Measurements from ENCODE around the gene PTPRN. TPM values are rescaled to one million over a fixed set of nuclear protein-coding genes. Genes with fewer than 3 reads are reported as not detected.

Gene PTPRN
- total RNA-seq (not detected), polyA plus RNA-seq (under 1 TPM in 1 of 4 donors, not detected in 3; 0.28 TPM)

DNA sequence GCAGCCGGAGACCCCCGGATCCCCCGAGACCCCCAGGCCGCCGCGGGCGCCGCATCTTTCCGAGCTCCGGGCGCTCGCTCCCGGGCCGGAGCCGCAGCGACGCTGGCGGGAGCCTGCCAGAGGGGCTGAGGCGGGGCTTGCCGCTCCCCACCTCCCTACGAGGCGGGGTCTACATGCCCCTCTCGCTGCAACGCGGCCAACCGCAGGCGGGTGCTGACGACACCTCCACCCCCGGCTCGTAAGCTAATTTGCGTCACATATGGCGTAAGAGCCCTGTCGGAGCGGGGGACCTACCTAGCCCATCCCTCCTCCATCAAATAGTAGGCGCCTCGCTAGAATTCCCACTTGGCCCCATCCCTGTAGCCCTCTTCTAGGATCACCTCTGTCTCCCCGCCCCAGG, at the start of gene PTPRN:
PTPRN (minus strand) TSS at position 124 of the 400 bp plus-strand sequence; CDS start at position 55, 69 bp downstream.
- peaks cover 16% of the 10 kb centered on the region for H3K27me3 ChIP-seq (ENCODE audit: control insufficient read depth, insufficient read depth, low read length)
- Mint-ChIP-seq H3K4me3 (no peak within 1 kb of the TSS), H3K9me3 (peaks cover 0 to 6% (median 3%) of the 10 kb centered on the region in 7 donors), H3K36me3 (peaks cover 5% of the 10 kb centered on the region), H3K4me1 (peaks cover 0 to 2% (median 0%) of the 10 kb centered on the region in 4 donors), H3K27ac (peak within 1 kb of the TSS in 1 of 3 donors; percentile 57), H3K27me3 (peaks cover 63% of the 10 kb centered on the region)
- DNase-seq: no peak
- no peaks in the 10 kb centered on the region for H3K4me1 ChIP-seq (ENCODE audit: control insufficient read depth, insufficient read depth, low read length, poor library complexity, severe bottlenecking)
- ATAC-seq (ENCODE audit: low read depth in 2 of 2): no peak
- H3K4me3 ChIP-seq (ENCODE audit: low read depth, low read length): no peak within 1 kb of the TSS
- no peaks in the 10 kb centered on the region for H3K36me3 ChIP-seq (ENCODE audit: control insufficient read depth, insufficient read depth, low read length)
- no peaks in the 10 kb centered on the region for H3K9me3 ChIP-seq (ENCODE audit: control insufficient read depth in 2 of 2, low read length in 2 of 2)
- no peak within 1 kb of the TSS for H3K27ac ChIP-seq (ENCODE audit: insufficient read depth, low read length, poor library complexity, severe bottlenecking)

DNA sequence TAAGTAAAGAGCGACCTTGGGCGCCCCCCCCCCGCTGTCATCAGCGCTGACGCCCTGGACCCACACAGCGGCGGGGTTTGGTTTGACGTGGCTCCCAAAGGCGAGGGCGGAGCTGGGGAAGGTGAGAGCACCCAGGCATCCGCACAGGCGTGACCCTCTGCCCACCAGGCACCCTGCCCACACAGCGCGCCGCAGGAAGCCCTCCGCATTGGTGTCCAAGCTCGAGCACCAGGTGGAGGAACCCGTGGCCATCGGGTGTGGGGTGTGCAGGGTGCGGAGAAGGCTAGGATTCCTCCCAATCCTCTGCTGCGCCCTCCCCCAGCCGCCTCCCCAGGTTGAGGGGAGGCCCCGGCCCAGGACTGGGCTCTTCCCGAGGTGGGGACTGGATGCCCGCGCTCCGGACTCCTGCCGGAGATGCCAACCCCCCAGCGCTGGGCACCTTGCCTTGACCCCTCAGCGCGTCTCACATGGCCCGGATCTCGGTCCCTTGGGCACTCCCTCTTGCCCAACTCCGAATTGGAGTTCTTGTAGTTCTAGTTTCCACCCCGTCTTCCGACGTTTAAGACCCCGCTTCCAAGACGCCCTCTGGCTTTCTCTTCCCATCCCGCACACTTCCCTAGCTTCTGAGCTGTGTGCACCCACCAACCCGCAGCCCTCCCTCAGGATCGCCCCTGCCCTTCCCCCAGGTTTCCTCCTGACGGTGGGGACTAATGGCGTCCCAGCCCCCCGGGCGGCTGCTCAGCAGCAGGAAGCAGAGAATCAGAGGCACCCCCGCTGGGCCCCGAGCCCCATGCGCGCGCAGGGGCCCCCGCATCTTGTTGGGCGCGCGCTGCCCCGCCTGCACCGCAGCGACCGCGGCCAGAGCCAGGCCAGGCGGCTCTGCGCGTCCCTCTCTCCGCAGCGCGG, 49.2 kb upstream of the PTPRN start:
- Mint-ChIP-seq H3K9me3 (peaks cover 0 to 1% (median 0%) of the 10 kb centered on the region in 7 donors), H3K36me3 (peaks cover 19% of the 10 kb centered on the region), H3K27me3 (peaks cover 57% of the 10 kb centered on the region), H3K4me1 (peaks cover 0 to 3% (median 0%) of the 10 kb centered on the region in 4 donors), H3K4me3 (no peak overlapping the region), H3K27ac (no peak overlapping the region)
- H3K27ac ChIP-seq (ENCODE audit: insufficient read depth, low read length, poor library complexity, severe bottlenecking): no peak overlapping the region
- ATAC-seq (ENCODE audit: low read depth in 2 of 2) (no peak), DNase-seq (no peak)
- H3K27me3 ChIP-seq (ENCODE audit: control insufficient read depth, insufficient read depth, low read length): peaks cover 8% of the 10 kb centered on the region
- no peaks in the 10 kb centered on the region for H3K9me3 ChIP-seq (ENCODE audit: control insufficient read depth in 2 of 2, low read length in 2 of 2)
- H3K4me3 ChIP-seq (ENCODE audit: low read depth, low read length): no peak overlapping the region
- H3K4me1 ChIP-seq (ENCODE audit: control insufficient read depth, insufficient read depth, low read length, poor library complexity, severe bottlenecking): peaks cover 7% of the 10 kb centered on the region
- H3K36me3 ChIP-seq (ENCODE audit: control insufficient read depth, insufficient read depth, low read length): no peaks in the 10 kb centered on the region

DNA sequence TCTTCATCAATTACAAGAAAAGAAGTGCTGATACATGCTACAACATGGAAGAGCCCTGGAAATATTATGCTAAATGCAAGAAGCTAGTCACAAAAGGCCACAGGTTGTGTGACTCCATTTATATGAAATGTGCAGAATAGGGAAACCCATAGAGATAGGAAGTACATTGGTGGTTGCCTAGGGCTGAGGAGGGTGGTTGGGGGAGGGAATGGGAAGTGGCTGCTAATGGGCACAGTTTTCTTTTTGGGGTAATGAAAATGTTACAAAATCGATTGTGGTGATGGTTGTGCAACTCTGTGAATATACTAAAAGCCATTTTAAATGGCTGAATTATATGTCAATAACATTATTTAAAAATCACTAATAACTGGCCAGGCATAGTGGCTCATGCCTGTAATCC, 47.6 kb upstream of the PTPRN start:
- peaks cover 0 to 1% (median 0%) of the 10 kb centered on the region in 7 donors for H3K9me3 Mint-ChIP-seq

DNA sequence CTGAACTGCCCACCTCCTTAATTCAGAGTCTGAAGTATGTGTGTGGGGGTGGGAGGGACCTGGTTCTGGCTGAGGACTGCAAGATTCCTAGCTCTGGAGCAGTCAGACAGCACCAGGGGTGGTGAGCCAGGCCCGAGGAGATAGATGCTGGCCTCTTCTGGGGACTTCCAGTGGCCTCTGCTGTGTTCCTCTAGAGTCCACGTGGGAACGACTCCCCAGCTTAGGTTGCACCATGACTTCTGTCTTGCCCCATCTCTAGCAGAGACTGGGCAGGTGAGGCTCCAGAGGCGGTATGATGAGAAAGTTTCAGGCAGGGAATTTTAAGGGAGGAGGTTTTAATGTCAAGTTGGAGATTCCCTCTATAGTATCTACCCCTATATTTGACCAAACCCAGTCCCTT, 45.4 kb upstream of the PTPRN start:
- H3K36me3 Mint-ChIP-seq: no peaks in the 10 kb centered on the region
- Histone ChIP-seq H3K4me1 (ENCODE audit: control insufficient read depth, insufficient read depth, low read length, poor library complexity, severe bottlenecking) (peaks cover 7% of the 10 kb centered on the region), H3K27ac (ENCODE audit: insufficient read depth, low read length, poor library complexity, severe bottlenecking) (no peak overlapping the region), H3K9me3 (ENCODE audit: control insufficient read depth in 2 of 2, low read length in 2 of 2) (no peaks in the 10 kb centered on the region), H3K36me3 (ENCODE audit: control insufficient read depth, insufficient read depth, low read length) (no peaks in the 10 kb centered on the region), H3K4me3 (ENCODE audit: low read depth, low read length) (no peak overlapping the region), H3K27me3 (ENCODE audit: control insufficient read depth, insufficient read depth, low read length) (peaks cover 9% of the 10 kb centered on the region)
- ATAC-seq (ENCODE audit: low read depth in 2 of 2) (no peak), DNase-seq (no peak)
- peaks cover 48% of the 10 kb centered on the region for H3K27me3 Mint-ChIP-seq
- peaks cover 0 to 3% (median 0%) of the 10 kb centered on the region in 4 donors for H3K4me1 Mint-ChIP-seq
- H3K27ac Mint-ChIP-seq: peak overlapping the region in 1 of 3 donors; percentile 18
- H3K9me3 Mint-ChIP-seq: no peaks in the 10 kb centered on the region
- no peak overlapping the region for H3K4me3 Mint-ChIP-seq

More for the DNA sequence above, 47.6 kb upstream of the PTPRN start:
- ATAC-seq (ENCODE audit: low read depth in 2 of 2) (no peak), DNase-seq (no peak)
- Mint-ChIP-seq H3K4me3 (no peak overlapping the region), H3K36me3 (peaks cover 9% of the 10 kb centered on the region), H3K27me3 (peaks cover 57% of the 10 kb centered on the region), H3K27ac (peak overlapping the region in 1 of 3 donors; percentile 17), H3K4me1 (peaks cover 0 to 3% (median 0%) of the 10 kb centered on the region in 4 donors)
- H3K27me3 ChIP-seq (ENCODE audit: control insufficient read depth, insufficient read depth, low read length): peaks cover 11% of the 10 kb centered on the region
- peaks cover 7% of the 10 kb centered on the region for H3K4me1 ChIP-seq (ENCODE audit: control insufficient read depth, insufficient read depth, low read length, poor library complexity, severe bottlenecking)
- H3K36me3 ChIP-seq (ENCODE audit: control insufficient read depth, insufficient read depth, low read length): no peaks in the 10 kb centered on the region
- no peak overlapping the region for H3K27ac ChIP-seq (ENCODE audit: insufficient read depth, low read length, poor library complexity, severe bottlenecking)
- no peaks in the 10 kb centered on the region for H3K9me3 ChIP-seq (ENCODE audit: control insufficient read depth in 2 of 2, low read length in 2 of 2)
- H3K4me3 ChIP-seq (ENCODE audit: low read depth, low read length): no peak overlapping the region

DNA sequence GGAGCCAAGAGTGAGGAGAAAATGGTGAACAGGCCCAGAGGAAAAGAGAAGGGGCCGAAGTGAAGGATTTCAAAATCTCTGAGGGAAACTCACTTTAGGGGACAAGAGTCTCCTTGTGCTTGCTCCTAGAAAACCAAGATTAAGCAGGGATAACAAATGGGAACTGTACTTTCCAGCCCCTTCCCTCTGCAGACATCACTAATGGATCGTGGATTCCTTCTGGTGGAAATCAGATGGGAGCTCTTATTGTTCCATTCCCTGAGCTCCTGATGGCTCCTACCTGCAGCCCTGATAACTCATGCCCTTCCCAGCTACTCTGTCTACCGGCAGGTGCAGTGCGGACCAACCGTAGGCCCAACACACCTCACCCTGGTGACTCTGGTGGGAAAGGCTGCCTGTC, 43.9 kb upstream of the PTPRN start:
- Histone ChIP-seq H3K4me1 (ENCODE audit: control insufficient read depth, insufficient read depth, low read length, poor library complexity, severe bottlenecking) (peaks cover under 1% of the 10 kb centered on the region), H3K27ac (ENCODE audit: insufficient read depth, low read length, poor library complexity, severe bottlenecking) (no peak overlapping the region), H3K27me3 (ENCODE audit: control insufficient read depth, insufficient read depth, low read length) (peaks cover 9% of the 10 kb centered on the region), H3K36me3 (ENCODE audit: control insufficient read depth, insufficient read depth, low read length) (no peaks in the 10 kb centered on the region), H3K4me3 (ENCODE audit: low read depth, low read length) (no peak overlapping the region), H3K9me3 (ENCODE audit: control insufficient read depth in 2 of 2, low read length in 2 of 2) (no peaks in the 10 kb centered on the region)
- no peak overlapping the region for H3K27ac Mint-ChIP-seq
- peaks cover 58% of the 10 kb centered on the region for H3K27me3 Mint-ChIP-seq
- ATAC-seq (ENCODE audit: low read depth in 2 of 2): no peak
- no peak overlapping the region for H3K4me3 Mint-ChIP-seq
- no peaks in the 10 kb centered on the region for H3K4me1 Mint-ChIP-seq
- DNase-seq: no peak
- H3K9me3 Mint-ChIP-seq: no peaks in the 10 kb centered on the region
- no peaks in the 10 kb centered on the region for H3K36me3 Mint-ChIP-seq

DNA sequence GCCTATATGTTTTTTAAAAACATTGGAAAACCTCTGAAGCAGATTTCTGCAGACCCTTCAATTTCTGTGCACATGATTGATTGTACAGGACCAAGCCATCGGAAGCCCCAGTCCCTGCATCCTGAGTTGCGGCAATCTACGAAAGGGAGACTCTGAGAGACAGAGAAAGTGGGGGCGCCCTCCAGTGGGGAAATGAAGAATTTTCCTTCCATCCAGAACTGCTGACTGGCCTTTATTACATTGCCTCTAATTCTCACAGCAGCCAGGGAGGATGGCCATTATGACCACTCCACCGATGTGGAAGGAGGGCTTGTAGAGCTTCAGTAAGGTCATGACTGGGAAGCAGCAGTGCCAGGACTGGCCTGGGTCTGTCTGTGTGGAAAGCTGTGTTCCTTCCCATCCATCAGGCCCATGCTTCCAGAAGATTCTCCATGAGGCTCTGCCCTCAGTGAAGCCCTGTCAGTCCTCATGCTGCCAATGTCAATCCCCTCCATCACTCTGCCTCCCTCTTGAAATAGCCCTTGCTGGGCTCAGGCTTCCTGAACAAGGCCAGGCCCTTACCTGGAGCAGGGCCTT, 43.3 kb upstream of the PTPRN start:
- Histone ChIP-seq H3K4me1 (ENCODE audit: control insufficient read depth, insufficient read depth, low read length, poor library complexity, severe bottlenecking) (no peaks in the 10 kb centered on the region), H3K9me3 (ENCODE audit: control insufficient read depth in 2 of 2, low read length in 2 of 2) (no peaks in the 10 kb centered on the region), H3K36me3 (ENCODE audit: control insufficient read depth, insufficient read depth, low read length) (no peaks in the 10 kb centered on the region), H3K4me3 (ENCODE audit: low read depth, low read length) (no peak overlapping the region), H3K27me3 (ENCODE audit: control insufficient read depth, insufficient read depth, low read length) (peaks cover 9% of the 10 kb centered on the region), H3K27ac (ENCODE audit: insufficient read depth, low read length, poor library complexity, severe bottlenecking) (no peak overlapping the region)
- no peak overlapping the region for H3K4me3 Mint-ChIP-seq
- H3K4me1 Mint-ChIP-seq: no peaks in the 10 kb centered on the region
- no peaks in the 10 kb centered on the region for H3K9me3 Mint-ChIP-seq
- ATAC-seq (ENCODE audit: low read depth in 2 of 2): peak; percentile 47 to 67
- peak; percentile 20 to 62 (median 55) for DNase-seq
- H3K36me3 Mint-ChIP-seq: no peaks in the 10 kb centered on the region
- H3K27me3 Mint-ChIP-seq: peaks cover 57% of the 10 kb centered on the region
- H3K27ac Mint-ChIP-seq: no peak overlapping the region

DNA sequence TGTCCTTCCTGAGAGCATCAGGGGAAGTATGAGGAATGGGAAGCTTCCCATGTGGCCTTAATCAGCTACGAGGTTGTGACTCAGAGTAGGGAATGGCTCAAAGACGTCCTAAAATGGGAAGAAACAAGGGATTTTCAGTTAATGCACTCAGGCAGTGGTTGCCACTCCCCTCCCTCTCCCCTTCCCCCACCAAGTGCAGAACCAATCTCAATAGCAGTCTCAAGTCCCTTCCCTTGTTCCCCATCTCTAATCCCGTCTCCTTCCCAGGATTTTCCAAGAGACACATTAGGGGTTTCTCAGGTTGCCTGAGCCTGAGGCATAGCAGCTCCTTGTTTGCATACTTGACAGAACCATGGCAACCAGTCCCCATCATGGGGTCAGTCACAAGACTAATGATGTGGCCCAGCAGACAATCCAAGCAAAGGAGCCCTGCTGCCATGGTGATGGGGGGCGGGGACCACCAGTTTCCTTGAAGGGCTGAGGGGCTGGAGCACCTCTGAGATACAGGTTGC, 41.6 kb upstream of the PTPRN start:
- Mint-ChIP-seq H3K9me3 (no peaks in the 10 kb centered on the region), H3K36me3 (no peaks in the 10 kb centered on the region), H3K4me1 (no peaks in the 10 kb centered on the region), H3K4me3 (no peak overlapping the region), H3K27ac (no peak overlapping the region), H3K27me3 (peaks cover 51% of the 10 kb centered on the region)
- no peak for DNase-seq
- Histone ChIP-seq H3K36me3 (ENCODE audit: control insufficient read depth, insufficient read depth, low read length) (no peaks in the 10 kb centered on the region), H3K4me3 (ENCODE audit: low read depth, low read length) (no peak overlapping the region), H3K27ac (ENCODE audit: insufficient read depth, low read length, poor library complexity, severe bottlenecking) (no peak overlapping the region), H3K4me1 (ENCODE audit: control insufficient read depth, insufficient read depth, low read length, poor library complexity, severe bottlenecking) (no peaks in the 10 kb centered on the region), H3K27me3 (ENCODE audit: control insufficient read depth, insufficient read depth, low read length) (peaks cover 2% of the 10 kb centered on the region), H3K9me3 (ENCODE audit: control insufficient read depth in 2 of 2, low read length in 2 of 2) (no peaks in the 10 kb centered on the region)
- no peak for ATAC-seq (ENCODE audit: low read depth in 2 of 2)
